Prostate gland (tissue), 2 donors: Measurements from ENCODE around the gene FBXO42. TPM values are rescaled to one million over a fixed set of nuclear protein-coding genes. Genes with fewer than 3 reads are reported as not detected.
"Not testable (repeated sequence)": the region's sequence is repeated elsewhere in the genome, so short reads cannot be mapped to it uniquely, and the experiment has no call there.

Experiments used
- DNase-seq: peaks from one replicate; pipeline ENCODE4 v3.0.0-alpha.2; 2019; ENCODE audit warnings: low spot score
- H3K27ac ChIP-seq, 2 donors: fragments of 200-600 bp; sonication (generic); 2 replicates each; pipeline ENCODE4 v1.5.1; 2017 to 2019
- H3K27me3 ChIP-seq: fragments of 200-600 bp; sonication (generic); replicated peaks from 2 replicates; pipeline ENCODE4 v1.5.1; 2019; ENCODE audit not compliant: insufficient read depth
- H3K36me3 ChIP-seq, 2 donors: fragments of 200-600 bp; sonication (generic); 1 replicate in 1 of 2; 2 replicates in 1 of 2; pipeline versions ENCODE4 v1.5.1 to v1.8.1; 2017 to 2019
- H3K4me1 ChIP-seq: fragments of 200-600 bp; sonication (generic); replicated peaks from 2 replicates; pipeline ENCODE4 v1.5.1; 2019
- H3K4me3 ChIP-seq, 2 donors: fragments of 200-600 bp; sonication (generic); 2 replicates each; pipeline ENCODE4 v1.5.1; 2017 to 2019
- H3K9me3 ChIP-seq: fragments of 200-600 bp; sonication (generic); 2 replicates; pipeline ENCODE4 v1.5.1; 2017
- CTCF ChIP-seq, 4 experiments: fragments of 200-600 bp in 2 of 4; fragments of 450-650 bp in 2 of 4; sonication (generic) in 2 of 4; IDR thresholded peaks; 1 replicate in 3 of 4; 2 replicates in 1 of 4; pipeline ENCODE4 v1.5.1; 2016 to 2019; ENCODE audit warnings: antibody characterized with exemption in 4 of 4, mild to moderate bottlenecking in 2 of 4, moderate library complexity in 2 of 4
- POLR2A ChIP-seq: fragments of 450-650 bp; IDR thresholded peaks from one replicate; pipeline ENCODE4 v1.6.1; 2016; ENCODE audit warnings: antibody characterized with exemption, mild to moderate bottlenecking
- POLR2AphosphoS5 ChIP-seq: sonication (generic); formaldehyde crosslinking; IDR thresholded peaks from one replicate; pipeline ENCODE4 v1.6.1; 2017; ENCODE audit warnings: antibody characterized with exemption
- WGBS: methylation state at CpG from one replicate; pipeline ENCODE4 v1.1.5; 2018; 5-methylcytosine and 5-hydroxymethylcytosine counted together
- intact Hi-C: fragments of 100-400 bp; cut with DNase I; formaldehyde crosslinking; loops from one replicate; pipeline ENCODE4 v1.14.2; 2022
- total RNA-seq, 2 donors: library from RNA; depleted of rRNA; stranded (reverse); fragments of >200 nt; gene quantifications; one replicate each; pipeline ENCODE4 v1.1.0, GENCODE V29; 2016

The FBXO42 gene
- total RNA-seq, 2 donors from 2014 or later = 26.6 to 52.6 TPM

GRCh38 chr1:16248007-16248436 is 104.3 kb downstream of the FBXO42 start:
- H3K4me1 ChIP-seq = peaks cover 13% of the 10 kb centered on the region
- peaks cover 0 to 5% of the 10 kb centered on the region in 2 donors for H3K36me3 ChIP-seq
- peak overlapping the region; percentile 83 for H3K27ac ChIP-seq
- H3K4me3 ChIP-seq = no peak overlapping the region
- intact Hi-C loops = loop anchor here (5.0 kb wide), 1 partner anchor 104 kb away; the partner anchor contains the start of gene FBXO42
- no peak for DNase-seq
- no peak for TF ChIP-seq CTCF (IDR thresholded peaks at IDR 0.05)
- TF ChIP-seq POLR2A = no peak
- TF ChIP-seq POLR2AphosphoS5 = no peak
- no peaks in the 10 kb centered on the region for H3K9me3 ChIP-seq
- no peaks in the 10 kb centered on the region for H3K27me3 ChIP-seq
- WGBS = 47% methylated on average over 8 of the region's 8 CpGs

GRCh38 chr1:16247441-16247840 is 104.8 kb downstream of the FBXO42 start:
- WGBS = 51% methylated on average over 2 of the region's 2 CpGs
- DNase-seq = no peak
- Histone ChIP-seq H3K4me3 (no peak overlapping the region), H3K27ac (peak overlapping the region; percentile 83), H3K36me3 (peaks cover 0 to 5% of the 10 kb centered on the region in 2 donors), H3K9me3 (no peaks in the 10 kb centered on the region), H3K4me1 (peaks cover 13% of the 10 kb centered on the region), H3K27me3 (no peaks in the 10 kb centered on the region)
- TF ChIP-seq POLR2AphosphoS5 (no peak), CTCF (IDR thresholded peaks at IDR 0.05) (no peak), POLR2A (no peak)
- intact Hi-C loops = loop anchor here (5.0 kb wide), 1 partner anchor 105 kb away; the partner anchor contains the start of gene FBXO42

- H3K4me1 ChIP-seq = peaks cover 13% of the 10 kb centered on the region
- H3K27ac ChIP-seq = peak overlapping the region; percentile 83
- no peak for TF ChIP-seq CTCF (IDR thresholded peaks at IDR 0.05)
- TF ChIP-seq POLR2AphosphoS5 = no peak
- TF ChIP-seq POLR2A = no peak
- peaks cover 0 to 5% of the 10 kb centered on the region in 2 donors for H3K36me3 ChIP-seq
- H3K4me3 ChIP-seq = no peak overlapping the region
- intact Hi-C loops = loop anchor here (5.0 kb wide), 1 partner anchor 105 kb away; the partner anchor contains the start of gene FBXO42
- 74% methylated on average over 5 of the region's 5 CpGs for WGBS
- no peaks in the 10 kb centered on the region for H3K27me3 ChIP-seq
- DNase-seq = no peak
- no peaks in the 10 kb centered on the region for H3K9me3 ChIP-seq
Measured at GRCh38 chr1:16246961-16247360, 105.3 kb downstream of the FBXO42 start.

GRCh38 chr1:16246239-16246638 is 106.0 kb downstream of the FBXO42 start:
- not testable (repeated sequence) for H3K4me3 ChIP-seq, H3K36me3 ChIP-seq, DNase-seq, H3K27ac ChIP-seq, H3K9me3 ChIP-seq, H3K27me3 ChIP-seq
- 95% methylated on average over 1 of the region's 1 CpG for WGBS
- intact Hi-C loops = loop anchor here (5.0 kb wide), 1 partner anchor 106 kb away; the partner anchor contains the start of gene FBXO42
- H3K4me1 ChIP-seq = peaks cover 13% of the 10 kb centered on the region

- H3K27ac ChIP-seq = no peak overlapping the region
Measured at GRCh38 chr1:16245476-16246196, 106.6 kb downstream of the FBXO42 start.

More at GRCh38 chr1:16245476-16246196, 106.6 kb downstream of the FBXO42 start:
- intact Hi-C loops = loop anchor here (5.0 kb wide), 1 partner anchor 107 kb away; the partner anchor contains the start of gene FBXO42
- WGBS = 91% methylated on average over 9 of the region's 9 CpGs
- H3K4me1 ChIP-seq = peaks cover 13% of the 10 kb centered on the region
- TF ChIP-seq CTCF (IDR thresholded peaks at IDR 0.05) (no peak), POLR2A (no peak), POLR2AphosphoS5 (no peak)
- H3K36me3 ChIP-seq = no peaks in the 10 kb centered on the region
- H3K27me3 ChIP-seq = no peaks in the 10 kb centered on the region
- no peak overlapping the region for H3K4me3 ChIP-seq
- no peaks in the 10 kb centered on the region for H3K9me3 ChIP-seq
- DNase-seq = no peak
